GM19351 (cell line): ENCODE measurements around the gene C3orf20.
"Not testable (repeated sequence)": the region's sequence is repeated elsewhere in the genome, so short reads cannot be mapped to it uniquely, and the experiment has no call there.

Experiments used
- ATAC-seq: cut with Tn5 transposase; IDR thresholded peaks from one replicate; pipeline ENCODE4 v1.9.1; 2021; ENCODE audit warnings: mild to moderate bottlenecking, moderate library complexity; ENCODE audit not compliant: unreplicated experiment

Gene C3orf20

DNA sequence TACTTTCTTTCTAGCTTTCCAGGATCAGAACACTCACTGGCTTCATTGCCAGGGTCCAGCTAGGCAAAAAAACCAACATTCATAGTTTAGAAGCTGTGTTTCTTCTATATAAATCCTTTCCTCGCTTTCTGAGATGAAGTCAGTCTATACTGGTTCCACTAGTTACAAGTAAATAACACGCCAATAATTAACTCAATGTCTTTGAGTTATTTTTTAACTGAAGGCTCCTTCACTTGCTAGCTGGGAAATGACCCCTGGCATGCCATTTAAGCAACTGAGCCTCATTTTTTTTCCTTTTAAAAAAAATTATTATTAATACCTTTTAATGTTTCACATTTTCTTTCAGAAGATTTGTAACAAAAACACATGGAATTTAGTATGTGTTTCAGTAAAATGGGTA is 25.5 kb upstream of the C3orf20 start:
- no peak for ATAC-seq

- ATAC-seq: no peak
Measured at GRCh38 chr3:14650193-14650592, 24.7 kb upstream of the C3orf20 start.

- ATAC-seq: peak; percentile 97
Measured at GRCh38 chr3:14651440-14652251, 23.3 kb upstream of the C3orf20 start, which contains the start of gene CCDC174. TSS of gene CCDC174 (plus strand) at chr3:14651762. CDS start at chr3:14651837, 75 bp downstream.

DNA sequence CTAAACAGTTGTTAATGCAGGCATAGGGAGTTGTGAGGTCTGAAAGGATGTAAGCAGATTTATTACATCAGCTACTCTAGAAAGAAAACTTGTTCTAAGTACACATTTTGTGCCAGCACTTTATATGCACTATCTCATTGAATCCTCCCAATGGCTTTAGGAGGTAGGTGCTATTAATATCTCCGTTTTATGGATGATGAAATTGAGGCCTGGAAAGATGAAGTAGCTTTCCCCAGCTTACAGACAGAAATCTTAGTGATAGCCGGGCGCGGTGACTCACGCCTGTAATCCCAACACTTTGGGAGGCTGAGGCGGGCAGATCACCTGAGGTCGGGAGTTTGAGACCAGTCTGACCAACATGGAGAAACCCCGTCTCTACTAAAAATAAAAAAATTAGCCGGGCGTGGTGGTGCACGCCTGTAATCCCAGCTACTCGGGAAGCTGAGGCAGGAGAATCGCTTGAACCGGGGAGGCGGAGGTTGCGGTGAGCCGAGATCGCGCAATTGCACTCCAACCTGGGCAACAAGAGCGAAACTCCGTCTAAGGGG is 22.5 kb upstream of the C3orf20 start:
- ATAC-seq: not testable (repeated sequence)

GRCh38 chr3:14657579-14657978 is 17.4 kb upstream of the C3orf20 start:
- ATAC-seq: no peak

GRCh38 chr3:14658978-14659377 is 16.0 kb upstream of the C3orf20 start:
- ATAC-seq: no peak

GRCh38 chr3:14660942-14661341 is 14.0 kb upstream of the C3orf20 start:
- no peak for ATAC-seq

GRCh38 chr3:14663396-14664135 is 11.4 kb upstream of the C3orf20 start:
- no peak for ATAC-seq

GRCh38 chr3:14664170-14664569 is 10.8 kb upstream of the C3orf20 start:
- no peak for ATAC-seq

GRCh38 chr3:14672588-14672987 is 2.4 kb upstream of the C3orf20 start:
- peak; percentile 66 for ATAC-seq

- no peak for ATAC-seq
Measured at GRCh38 chr3:14676881-14677280, 1.9 kb downstream of the C3orf20 start.

- ATAC-seq: peak; percentile 49
Measured at GRCh38 chr3:14678015-14678503, 3.1 kb downstream of the C3orf20 start.

- ATAC-seq: no peak
Measured at GRCh38 chr3:14680115-14680514, 5.2 kb downstream of the C3orf20 start.

DNA sequence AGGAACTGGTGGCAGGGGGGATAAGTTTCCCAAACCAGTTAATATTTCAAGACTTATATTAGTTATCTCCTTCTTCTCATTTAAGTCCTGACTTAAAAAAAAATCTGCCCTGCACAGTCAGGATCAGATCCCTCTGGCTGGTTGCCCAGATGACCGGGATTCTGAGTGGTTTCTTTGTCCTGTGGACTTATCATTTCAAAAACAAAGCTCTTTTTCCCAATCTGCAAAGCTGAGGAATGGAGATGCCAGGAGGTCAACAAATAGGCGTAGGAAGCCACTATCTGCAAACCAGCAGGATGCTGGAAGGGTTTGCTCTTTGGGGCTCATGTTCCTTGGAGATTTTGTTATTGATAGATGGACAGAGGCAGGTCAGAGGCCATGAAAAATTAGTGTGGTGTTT is 5.8 kb downstream of the C3orf20 start:
- no peak for ATAC-seq

DNA sequence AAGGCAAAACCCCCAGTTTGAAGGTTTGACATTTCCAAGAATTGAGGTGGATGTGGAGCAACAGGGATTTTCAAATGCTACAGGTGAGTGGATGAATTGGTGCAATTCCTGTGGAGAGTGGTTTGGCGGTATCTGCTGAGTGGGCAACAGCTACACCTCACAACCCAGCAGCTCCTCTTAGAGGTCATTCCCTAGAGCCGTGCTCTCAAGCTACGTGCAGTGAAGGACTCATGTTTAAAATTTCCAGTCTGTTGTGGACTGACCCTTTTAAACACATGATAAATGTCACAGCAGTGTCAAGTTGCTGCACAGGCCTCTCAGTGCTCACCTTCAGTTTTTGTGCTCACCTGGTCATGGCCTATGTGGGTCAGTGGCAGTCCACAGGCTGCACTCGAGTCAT is 9.5 kb downstream of the C3orf20 start:
- ATAC-seq: no peak

DNA sequence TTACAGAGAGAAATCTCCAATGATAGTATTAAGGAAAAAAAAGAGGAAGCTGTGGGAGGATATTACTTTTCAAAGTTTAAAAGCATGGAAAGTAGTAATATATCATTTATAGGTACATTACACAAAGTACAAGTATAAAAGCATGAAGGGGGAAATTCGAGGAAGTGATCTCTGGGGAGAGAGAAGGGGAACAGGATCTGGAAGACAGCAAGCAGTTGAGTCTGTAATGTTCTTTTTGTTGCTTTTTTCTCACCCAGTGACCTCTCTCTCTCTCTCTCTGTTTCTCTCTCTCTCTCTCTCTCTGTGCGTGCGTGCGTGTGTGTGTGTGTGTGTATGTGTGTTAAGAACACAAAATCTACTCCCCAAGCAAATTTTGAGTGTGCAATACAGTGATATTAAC is 10.2 kb downstream of the C3orf20 start:
- ATAC-seq: no peak

DNA sequence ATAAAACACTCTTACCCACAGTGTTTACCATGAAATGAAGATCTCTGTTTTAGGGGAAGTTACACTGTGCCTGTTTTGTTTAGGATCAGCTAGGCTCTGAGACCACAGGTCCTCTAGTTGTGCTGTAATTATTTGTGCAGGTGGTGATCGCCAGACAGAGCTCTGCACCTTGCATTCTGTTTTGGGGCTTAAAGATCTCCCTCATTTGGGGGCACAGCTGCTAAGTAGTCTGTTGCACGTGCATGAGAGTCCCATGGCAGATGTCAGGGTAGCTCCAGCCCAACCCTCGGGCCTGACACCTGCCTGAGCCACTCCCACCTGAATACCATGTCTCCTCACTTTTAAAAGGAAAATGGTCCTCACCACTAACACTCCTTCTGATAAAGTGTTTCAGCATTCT is 12.4 kb downstream of the C3orf20 start:
- no peak for ATAC-seq

DNA sequence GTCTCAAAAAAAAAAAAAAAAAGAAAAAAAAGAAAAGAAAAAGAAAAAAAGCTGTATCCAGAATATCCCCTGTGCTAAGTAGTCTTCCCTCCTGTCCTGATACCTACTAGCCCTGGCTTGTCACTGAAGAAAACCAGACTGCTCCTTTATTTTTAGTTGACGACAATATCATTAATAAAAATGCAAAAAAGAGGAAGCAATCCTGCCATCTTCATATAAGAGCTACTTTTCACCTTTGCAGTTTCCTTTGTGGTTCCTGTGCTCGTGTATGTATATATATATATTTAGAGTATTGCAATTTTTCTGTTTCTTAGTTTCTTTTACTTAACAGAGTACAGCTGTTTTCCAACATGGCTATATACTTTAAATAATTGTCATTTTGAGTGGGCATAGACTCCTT is 13.6 kb downstream of the C3orf20 start:
- peak; percentile 34 for ATAC-seq

GRCh38 chr3:14689247-14689980 is 14.5 kb downstream of the C3orf20 start:
- peak; percentile 56 for ATAC-seq

GRCh38 chr3:14691239-14691638 is 16.3 kb downstream of the C3orf20 start:
- peak; percentile 44 for ATAC-seq

DNA sequence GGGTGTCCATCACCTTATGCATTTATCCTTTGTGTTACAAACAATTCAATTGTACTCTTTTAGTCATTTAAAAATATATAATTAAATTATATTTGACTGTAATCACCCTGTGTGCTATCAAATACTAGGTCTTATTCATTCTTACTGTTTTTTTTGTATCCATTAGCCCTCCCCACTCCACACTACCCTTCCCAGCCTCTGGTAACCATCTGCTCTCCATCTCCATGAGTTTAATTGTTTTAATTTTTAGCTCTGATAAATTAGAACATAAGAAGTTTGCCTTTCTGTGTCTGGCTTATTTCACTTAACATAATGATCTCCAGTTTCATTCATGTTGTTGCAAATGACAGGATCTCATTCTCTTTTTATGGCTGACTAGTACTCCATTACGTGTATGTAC is 16.8 kb downstream of the C3orf20 start:
- ATAC-seq: no peak
